Bronchial epithelial cell (primary cell): ENCODE data around the gene PCYT1A. TPM values are rescaled to one million over a fixed set of nuclear protein-coding genes. Genes with fewer than 3 reads are reported as not detected.

Experiments used
- DNase-seq: peaks from one replicate; pipeline ENCODE4 v3.0.0-alpha.2; 2010; ENCODE audit warnings: low read depth
- FAIRE-seq: peaks from 2 replicates; lab custom pipeline; 2011; peaks lifted over from hg19 to GRCh38; lab: Jason Lieb, UNC
- H3K27me3 ChIP-seq: 2 replicates; pipeline ENCODE4 v1.5.1; 2011; ENCODE audit warnings: low read length; ENCODE audit not compliant: control insufficient read depth, insufficient read depth
- H3K36me3 ChIP-seq: 2 replicates; pipeline ENCODE4 v1.5.1; 2011; ENCODE audit warnings: low read length; ENCODE audit not compliant: control insufficient read depth, insufficient read depth
- H3K4me3 ChIP-seq: 2 replicates; pipeline ENCODE4 v1.5.1; 2011; ENCODE audit warnings: mild to moderate bottlenecking, low read depth, low read length, control low read depth
- total RNA-seq: library from RNA; depleted of rRNA; stranded (reverse); fragments of >200 nt; gene quantifications from 2 replicates; pipeline ENCODE4 v1.2.1, GENCODE V29; 2014
- TF ChIP-seq, protein P1 (sequence below): IDR thresholded peaks from 2 replicates; pipeline ENCODE4 v1.5.1; 2011; ENCODE audit warnings: mild to moderate bottlenecking, moderate library complexity, low read length, control low read depth, inconsistent platforms; ENCODE audit not compliant: insufficient read depth, severe bottlenecking

PCYT1A gene
- total RNA-seq, 1 donor from 2014 or later = 52.9 TPM

GRCh38 chr3:196237203-196237602, 50.3 kb downstream of the PCYT1A start:
- DNase-seq (no peak), FAIRE-seq (no peak)
- H3K27me3 ChIP-seq = no peaks in the 10 kb centered on the region
- TF ChIP-seq, protein P1, sequence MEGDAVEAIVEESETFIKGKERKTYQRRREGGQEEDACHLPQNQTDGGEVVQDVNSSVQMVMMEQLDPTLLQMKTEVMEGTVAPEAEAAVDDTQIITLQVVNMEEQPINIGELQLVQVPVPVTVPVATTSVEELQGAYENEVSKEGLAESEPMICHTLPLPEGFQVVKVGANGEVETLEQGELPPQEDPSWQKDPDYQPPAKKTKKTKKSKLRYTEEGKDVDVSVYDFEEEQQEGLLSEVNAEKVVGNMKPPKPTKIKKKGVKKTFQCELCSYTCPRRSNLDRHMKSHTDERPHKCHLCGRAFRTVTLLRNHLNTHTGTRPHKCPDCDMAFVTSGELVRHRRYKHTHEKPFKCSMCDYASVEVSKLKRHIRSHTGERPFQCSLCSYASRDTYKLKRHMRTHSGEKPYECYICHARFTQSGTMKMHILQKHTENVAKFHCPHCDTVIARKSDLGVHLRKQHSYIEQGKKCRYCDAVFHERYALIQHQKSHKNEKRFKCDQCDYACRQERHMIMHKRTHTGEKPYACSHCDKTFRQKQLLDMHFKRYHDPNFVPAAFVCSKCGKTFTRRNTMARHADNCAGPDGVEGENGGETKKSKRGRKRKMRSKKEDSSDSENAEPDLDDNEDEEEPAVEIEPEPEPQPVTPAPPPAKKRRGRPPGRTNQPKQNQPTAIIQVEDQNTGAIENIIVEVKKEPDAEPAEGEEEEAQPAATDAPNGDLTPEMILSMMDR = no peak
- H3K4me3 ChIP-seq = no peak overlapping the region
- H3K36me3 ChIP-seq = peaks cover 13% of the 10 kb centered on the region

DNA sequence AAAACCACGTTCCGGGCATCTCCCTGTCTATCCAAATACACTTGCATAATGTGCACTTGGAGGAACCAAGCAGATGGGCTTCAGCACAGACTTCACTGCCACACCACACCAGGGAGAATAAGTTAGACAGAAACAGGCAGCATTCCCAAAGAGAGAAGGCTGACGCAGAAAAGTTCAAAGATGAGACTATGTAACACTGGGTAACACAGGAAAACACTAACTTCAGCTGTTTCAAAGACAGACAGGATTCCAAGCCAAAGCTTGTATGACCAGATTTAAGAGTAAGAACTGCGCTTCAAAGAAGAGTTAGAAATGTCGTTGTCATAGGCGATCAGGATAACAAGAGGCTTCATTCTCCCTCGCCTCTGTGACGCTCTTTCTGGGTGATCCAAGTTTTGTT, 51.3 kb downstream of the PCYT1A start:
- FAIRE-seq (no peak), DNase-seq (no peak)
- H3K27me3 ChIP-seq = no peaks in the 10 kb centered on the region
- TF ChIP-seq, protein P1 = no peak
- no peak overlapping the region for H3K4me3 ChIP-seq
- H3K36me3 ChIP-seq = peaks cover 6% of the 10 kb centered on the region

DNA sequence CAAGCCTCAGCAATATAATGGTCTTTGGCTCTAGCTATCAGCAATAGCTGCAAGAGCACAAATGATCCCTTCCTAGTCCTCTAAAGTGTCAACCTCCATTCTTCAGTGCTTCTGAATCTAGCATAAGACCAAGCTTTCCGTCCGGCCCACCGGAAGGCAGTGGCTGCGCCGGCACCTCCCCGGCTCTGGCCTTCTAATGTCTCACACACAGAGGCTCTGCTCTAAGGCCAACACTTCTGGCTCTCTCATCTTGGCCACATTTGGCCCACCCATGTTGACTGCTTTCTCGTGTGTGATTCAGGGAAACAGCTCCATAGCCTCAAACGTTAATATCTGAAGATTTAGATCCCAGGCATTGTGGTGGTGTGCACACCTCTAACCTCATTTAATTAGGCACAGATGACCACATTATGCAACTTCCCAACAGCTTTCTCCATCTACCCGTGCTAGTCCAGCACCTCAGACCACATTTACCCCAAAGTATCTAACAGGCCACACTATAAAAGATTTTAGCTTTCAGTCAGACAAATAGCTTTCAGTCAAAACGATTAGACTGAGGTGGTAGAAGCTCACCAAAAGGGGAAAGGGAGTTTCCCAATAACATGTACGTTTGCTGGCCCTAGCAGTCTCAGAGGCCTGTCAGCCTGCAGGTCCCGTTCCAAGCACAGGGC, 51.9 kb downstream of the PCYT1A start:
- Histone ChIP-seq H3K36me3 (peaks cover 6% of the 10 kb centered on the region), H3K4me3 (no peak overlapping the region), H3K27me3 (no peaks in the 10 kb centered on the region)
- no peak for DNase-seq
- no peak for FAIRE-seq
- TF ChIP-seq, protein P1 = no peak

GRCh38 chr3:196232882-196233251, 54.7 kb downstream of the PCYT1A start:
- FAIRE-seq = no peak
- Histone ChIP-seq H3K36me3 (no peaks in the 10 kb centered on the region), H3K4me3 (no peak overlapping the region), H3K27me3 (no peaks in the 10 kb centered on the region)
- no peak for DNase-seq
- TF ChIP-seq, protein P1 = no peak

DNA sequence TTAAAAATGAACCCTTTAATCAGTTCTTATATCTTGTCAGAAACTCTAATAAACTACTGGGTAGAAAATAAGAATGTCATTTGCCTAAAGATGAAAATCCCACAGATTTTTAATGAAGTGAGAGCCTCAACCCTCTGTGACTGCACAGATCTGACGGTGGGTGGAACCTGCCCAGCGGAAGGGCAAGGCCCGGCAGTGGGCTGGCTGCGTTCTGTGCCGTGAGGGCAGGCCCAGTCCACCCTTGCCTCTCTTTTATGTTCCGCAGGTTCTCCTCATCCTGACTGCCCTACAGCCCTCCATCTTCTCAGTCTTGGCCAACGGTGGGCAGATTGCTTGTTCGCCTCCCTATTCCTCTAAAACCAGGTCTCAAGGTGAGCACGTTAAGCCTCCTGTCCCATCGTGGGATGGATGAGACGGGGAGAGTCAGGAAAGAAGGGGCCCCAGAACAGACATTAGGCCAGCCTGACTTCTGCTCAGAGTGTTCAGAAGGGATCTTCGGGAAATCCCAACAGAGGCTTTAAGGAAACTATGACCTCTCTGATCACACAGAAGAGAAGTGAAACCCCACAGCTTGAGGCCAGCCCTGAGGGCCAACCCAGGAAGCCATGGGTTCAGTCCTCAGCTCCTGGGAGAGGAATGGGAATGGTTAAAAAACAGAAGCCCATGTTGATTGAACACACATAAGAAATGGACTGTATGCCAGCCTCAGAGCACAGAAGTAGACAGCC, 55.2 kb downstream of the PCYT1A start:
- TF ChIP-seq, protein P1 = no peak
- Histone ChIP-seq H3K36me3 (no peaks in the 10 kb centered on the region), H3K4me3 (no peak overlapping the region), H3K27me3 (peaks cover 2% of the 10 kb centered on the region)
- FAIRE-seq (no peak), DNase-seq (no peak)
